GM21360 (cell line): Measurements from ENCODE around the gene GNB1.

Experiments
- ATAC-seq: cut with Tn5 transposase; IDR thresholded peaks from one replicate; pipeline ENCODE4 v1.9.1; 2021; ENCODE audit warnings: mild to moderate bottlenecking, moderate library complexity; ENCODE audit not compliant: unreplicated experiment

The GNB1 gene

GRCh38 chr1:1910651-1911331, 19.9 kb upstream of the GNB1 start:
- no peak for ATAC-seq

- no peak for ATAC-seq
Measured at GRCh38 chr1:1910033-1910465, 19.2 kb upstream of the GNB1 start.

- ATAC-seq, result peak; percentile 7
Measured at GRCh38 chr1:1908506-1908791, 17.6 kb upstream of the GNB1 start.

DNA sequence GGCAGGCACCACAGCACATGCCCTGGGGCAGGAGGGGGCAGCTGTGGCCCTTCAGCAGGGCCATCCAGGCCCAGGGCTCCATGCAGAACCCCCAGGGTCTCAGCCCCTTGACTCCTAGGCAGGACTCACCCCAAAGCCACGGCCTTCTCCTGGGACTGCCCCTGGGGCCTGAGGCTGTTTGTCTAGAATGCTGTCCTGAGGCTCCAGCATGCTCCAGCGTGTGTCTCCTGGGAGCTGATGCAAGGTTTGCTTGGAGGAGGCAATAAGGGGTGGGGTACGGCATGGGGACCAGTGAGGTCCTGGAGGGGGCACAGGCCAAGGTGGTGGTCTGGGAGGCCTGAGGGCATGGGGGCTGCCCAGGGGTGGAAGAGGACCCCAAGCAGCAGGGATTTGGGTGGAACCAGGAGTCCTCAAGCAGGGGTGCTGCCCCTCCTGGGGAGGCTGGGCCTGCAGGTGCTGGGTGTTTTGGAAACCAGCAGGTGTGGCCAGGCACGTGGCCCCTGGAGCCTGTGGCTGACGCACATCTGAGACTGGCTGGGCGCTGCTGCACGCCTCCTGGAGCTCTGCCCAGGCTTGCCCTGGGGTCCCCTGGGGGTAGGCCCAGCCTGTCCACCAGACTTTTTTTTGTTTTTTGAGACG, 16.3 kb upstream of the GNB1 start:
- no peak for ATAC-seq

DNA sequence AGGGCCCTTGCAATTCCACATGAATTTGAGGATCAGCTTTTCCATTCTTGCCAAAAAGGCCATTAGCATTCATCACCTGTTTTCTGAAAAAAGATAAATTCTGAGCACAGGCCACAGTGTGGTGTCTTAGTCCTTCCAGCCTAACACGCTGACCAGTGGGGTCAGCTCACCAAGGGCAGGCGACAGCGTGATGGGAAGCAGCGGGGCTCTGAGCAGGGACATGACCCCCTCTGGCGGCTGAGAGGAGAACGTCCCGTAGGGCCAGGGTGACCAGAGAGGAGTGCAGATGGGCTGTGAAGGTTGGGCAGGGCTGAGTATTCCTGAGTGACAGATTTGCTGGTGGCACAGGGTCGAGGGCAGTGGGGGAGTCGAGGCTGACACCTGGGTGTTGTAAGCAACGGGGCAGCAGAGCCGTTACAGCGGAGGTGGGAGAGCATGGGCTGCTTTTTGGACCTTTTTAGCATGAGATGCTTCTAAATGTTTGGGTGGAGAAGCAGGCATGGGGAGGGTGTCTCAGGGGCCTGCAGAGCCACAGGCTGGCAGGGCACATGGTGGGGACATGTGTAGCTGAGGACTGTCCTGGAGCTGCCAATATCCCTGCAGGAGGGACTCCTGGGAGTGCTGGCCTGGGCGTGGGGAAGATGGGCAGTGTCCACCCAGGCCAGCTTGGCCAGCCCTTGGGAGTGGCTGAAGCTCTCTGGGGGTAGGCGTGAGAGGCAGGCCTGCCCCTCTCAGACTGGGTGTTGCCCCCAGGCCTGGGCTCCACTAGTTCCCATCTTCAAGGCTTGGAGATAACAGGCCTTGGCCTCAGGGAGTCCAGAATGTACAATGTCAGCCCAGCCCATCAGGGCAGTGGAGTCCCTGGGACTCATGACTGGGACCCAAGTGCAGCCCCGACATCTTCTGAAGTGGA, 15.6 kb upstream of the GNB1 start:
- ATAC-seq, result no peak

DNA sequence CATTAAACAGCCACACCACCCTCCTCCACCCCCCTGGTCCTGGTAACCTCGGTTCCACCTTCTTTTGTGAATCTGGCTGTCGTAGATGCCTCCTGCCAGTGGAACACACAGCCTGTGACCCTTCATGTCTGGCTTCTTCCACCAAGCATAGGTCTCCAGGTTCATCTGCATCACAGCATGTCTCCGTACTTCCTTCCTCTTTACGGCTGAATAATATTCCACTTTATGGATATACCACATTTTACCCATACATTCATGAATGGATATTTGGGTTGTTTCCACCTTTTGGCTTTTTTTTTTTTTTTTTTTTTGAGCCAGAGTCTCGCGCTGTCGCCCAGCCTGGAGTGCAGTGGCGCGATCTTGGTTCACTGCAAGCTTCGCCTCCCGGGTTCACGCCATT, 12.3 kb upstream of the GNB1 start:
- no peak for ATAC-seq

DNA sequence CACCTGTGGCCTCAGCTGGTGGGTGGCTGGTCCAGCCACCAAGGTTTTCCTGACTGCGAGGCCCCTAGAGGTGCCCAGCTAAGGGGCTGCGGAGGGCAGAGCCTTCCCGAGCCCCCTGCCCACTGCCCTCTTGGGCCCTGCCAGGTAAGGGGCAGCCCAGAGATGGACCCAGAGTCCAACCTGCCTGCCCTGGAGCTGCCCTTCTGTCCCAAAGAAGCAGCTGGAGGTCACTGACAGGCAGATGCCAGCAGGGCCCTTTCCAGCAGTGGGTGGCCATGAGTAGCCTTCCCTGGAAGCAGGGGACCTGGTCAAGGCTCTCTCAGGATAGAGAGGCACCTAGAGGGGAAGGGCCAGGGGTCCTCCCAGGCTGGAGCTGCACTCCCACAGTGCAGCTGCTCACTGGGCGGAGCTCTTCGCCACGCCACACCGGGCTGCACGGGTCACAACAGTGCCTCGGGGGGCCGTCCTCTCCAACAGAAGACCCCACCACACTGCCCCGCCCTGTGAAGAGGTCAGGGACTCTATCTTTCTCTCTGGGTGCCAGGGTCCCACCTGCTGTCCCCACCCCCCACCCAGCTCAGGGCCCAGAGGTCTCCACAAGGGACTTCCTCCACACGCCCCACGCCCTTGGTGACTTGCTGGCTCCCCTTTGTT, 10.9 kb upstream of the GNB1 start:
- no peak for ATAC-seq

DNA sequence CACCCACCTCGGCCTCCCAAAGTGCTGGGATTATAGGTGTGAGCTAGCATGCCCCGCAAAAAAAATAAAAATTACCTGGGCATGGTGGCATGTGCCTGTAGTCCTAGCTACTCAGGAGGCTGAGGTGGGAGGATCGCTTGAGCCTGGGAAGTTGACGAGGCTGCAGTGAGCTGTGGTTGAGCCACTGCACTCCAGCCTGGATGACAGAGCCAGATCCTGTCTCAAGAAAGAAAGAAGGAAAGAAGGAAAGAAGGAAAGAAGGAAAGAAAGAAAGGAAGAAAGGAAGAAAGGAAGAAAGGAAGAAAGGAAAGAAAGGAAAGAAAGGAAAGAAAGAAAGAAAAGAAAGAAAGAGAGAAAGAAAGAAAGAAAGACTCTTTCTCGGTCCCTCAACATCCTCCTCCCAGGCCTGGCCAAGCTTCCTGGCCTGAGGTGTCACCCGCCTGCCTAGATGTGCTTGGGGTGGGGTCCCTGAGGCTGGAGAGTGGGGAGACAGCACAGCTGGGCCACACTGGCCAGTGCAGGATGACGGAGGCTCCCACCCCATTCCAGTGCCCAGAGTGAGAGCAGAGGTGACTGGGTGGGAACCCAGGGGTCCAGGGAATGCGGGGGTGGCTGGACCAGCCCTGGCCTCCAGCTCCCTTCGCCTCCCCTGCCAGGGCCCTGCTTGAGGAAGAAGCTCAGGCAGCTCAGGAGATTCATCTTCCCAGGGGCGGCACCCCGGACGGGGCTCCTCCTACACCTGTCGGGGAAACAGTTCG, 10.2 kb upstream of the GNB1 start:
- no peak for ATAC-seq

- ATAC-seq, result no peak
Measured at GRCh38 chr1:1899967-1900327, 9.1 kb upstream of the GNB1 start.

GRCh38 chr1:1899266-1899966, 8.5 kb upstream of the GNB1 start:
- no peak for ATAC-seq

DNA sequence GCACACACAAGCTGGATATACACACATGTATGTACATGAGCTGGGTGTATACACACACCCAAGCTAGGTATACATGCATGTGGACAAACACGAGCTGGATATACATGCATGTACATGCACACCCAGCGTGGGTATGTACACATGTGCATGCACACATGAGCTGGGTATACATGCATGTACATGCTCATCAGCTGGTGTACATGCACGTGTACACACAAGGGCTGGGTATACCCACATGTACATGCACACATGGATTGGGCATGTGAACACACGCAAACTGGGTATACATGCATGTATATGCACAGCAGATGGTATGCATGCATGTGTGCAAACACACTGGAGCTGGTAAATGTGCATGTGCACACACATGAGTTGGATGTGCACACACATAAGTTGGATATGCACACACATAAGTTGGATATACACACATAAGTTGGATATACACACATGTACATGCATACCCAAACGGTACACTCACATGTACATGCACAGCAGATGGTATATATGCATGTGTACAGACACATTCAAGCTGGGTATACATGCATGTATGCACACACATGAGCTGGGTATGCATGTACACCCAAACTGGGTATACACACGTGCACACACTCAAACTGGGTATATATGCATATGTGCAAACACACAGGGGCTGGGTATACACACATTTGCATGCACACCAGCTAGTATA, 7.5 kb upstream of the GNB1 start:
- no peak for ATAC-seq

DNA sequence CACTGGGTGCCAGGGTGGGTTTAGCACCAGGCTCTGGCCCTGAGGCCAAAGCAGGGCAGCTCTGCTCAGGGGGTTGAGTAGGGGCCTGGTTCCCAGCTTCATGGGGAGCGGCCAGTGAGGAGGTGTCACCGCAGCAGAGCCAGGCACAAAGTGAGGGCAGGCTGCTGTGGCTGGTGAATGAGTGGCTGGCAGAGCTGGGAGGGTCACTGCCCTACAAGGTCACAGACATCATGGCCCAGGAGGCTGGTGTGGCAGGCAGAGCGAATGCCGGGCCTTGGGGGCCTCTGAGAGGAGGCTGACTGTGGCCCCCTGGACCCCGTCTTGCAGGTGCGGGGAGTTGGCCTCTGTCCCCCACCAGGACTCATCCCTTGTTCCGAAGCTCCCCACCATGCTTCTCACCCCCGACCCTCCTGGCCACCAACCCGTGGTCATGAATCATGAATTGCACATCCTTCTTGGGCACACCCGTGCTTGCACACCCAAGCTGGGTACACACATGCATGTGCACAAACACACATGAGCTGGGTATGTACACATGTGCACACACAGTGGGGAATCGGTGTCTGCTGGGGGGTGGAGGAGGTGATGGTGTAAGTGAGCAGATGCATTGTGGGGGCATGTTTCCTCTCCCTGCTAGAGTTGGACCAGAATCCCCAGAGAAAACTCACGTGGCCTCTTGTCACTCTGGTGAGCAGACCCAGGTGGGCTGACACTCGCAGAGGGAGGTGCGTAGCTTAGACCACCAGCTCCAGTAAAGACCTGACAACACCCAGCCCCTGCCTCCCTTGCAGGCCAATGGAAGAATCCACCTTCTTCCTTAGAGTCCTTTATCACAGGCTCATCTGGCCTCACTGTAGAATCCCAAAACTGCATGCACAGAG, 4.8 kb upstream of the GNB1 start:
- ATAC-seq, result no peak

DNA sequence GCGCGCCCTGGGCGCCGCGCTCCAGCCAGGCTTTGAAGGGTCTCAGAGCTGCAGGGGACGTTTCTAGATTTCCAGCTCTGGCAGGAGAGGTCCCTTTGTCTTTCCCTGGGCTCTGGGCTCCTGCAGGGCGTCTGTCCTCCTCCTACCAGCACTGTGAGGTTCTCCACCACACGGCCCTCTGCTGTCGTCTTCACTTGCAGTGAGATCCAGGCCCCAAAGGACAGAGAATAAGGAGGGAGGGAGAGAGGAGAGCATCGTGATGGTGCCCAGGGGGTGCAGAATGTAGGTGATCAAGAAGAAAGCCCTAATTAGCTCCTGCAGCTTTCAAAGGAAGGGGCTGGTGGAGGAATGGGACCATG, 4.2 kb upstream of the GNB1 start:
- ATAC-seq, result no peak

- ATAC-seq, result no peak
Measured at GRCh38 chr1:1894354-1895059, 3.6 kb upstream of the GNB1 start.

- ATAC-seq, result no peak
Measured at GRCh38 chr1:1893997-1894353, 3.1 kb upstream of the GNB1 start.

- ATAC-seq, result no peak
Measured at GRCh38 chr1:1893291-1893985, 2.6 kb upstream of the GNB1 start.

GRCh38 chr1:1892763-1893120, 1.9 kb upstream of the GNB1 start:
- ATAC-seq, result no peak
